Activated CD4-positive, alpha-beta T cell treated with anti-CD3 and anti-CD28 coated beads, Interleukin-2, amount 50 U/mL, for 48 hours (primary cell): ENCODE results near the gene OR6S1.

ENCODE experiments used
- DNase-seq, 2 experiments: peaks; one replicate each; pipeline ENCODE4 v3.0.0-alpha.2; 2020

Gene OR6S1, protein sequence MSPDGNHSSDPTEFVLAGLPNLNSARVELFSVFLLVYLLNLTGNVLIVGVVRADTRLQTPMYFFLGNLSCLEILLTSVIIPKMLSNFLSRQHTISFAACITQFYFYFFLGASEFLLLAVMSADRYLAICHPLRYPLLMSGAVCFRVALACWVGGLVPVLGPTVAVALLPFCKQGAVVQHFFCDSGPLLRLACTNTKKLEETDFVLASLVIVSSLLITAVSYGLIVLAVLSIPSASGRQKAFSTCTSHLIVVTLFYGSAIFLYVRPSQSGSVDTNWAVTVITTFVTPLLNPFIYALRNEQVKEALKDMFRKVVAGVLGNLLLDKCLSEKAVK

DNA sequence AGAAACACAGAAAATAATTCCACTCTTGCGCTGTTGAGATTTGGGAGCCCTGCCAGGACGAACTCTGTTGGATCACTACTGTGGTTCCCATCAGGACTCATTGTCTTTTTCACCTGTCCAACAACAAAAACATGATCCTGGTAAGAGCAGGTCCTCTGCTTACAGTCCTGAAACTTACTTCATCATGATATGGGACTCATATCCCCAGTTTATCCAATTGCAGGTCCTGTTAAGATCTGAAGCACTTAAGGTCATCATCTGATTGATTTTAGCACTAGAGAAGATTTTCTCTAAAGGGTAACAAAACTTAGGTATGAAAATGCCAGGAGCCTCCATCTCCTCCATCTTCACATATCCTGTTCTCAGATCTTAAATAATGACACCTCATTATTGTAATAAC is at the start of gene OR6S1:
Gene OR6S1, minus strand, starts transcription at position 101 of the 400 bp plus-strand sequence. Its CDS starts 0 bp downstream, at position 101.
- no peak for DNase-seq

DNA sequence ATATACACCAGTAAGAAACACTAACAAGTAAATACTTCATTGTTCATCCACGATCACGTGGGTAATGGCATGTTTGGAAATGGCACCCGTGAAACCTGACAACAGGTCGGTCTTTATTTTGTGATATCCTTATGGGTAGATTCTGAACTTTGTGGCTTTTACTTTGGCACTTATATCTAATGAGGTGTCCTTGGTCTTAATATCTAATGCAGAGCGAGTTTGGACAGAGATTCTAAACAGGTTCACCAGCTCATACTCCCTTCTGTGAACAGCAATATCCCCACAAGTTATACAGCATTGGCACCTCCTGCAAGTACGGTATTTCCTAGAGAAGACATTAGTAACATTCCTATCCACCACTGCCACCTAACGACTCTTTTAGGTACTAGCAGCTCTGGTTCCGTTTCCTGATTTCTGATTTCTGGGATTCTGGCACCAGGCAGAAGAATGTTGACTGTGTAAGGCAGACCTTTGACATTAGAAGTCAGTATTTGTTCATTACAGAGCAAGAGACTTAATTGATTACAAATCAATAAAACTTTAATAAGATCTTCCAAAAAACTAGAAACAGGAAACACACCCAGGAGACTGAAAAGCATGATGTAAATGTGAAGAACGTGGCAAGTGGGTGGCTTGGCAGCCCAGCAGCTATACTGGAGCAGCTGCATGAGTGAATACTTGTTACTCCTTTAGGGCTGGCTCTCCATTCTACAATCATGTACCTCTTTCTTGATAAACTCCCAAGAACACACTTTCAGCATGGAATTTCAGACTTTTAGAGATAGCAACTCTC is 49.6 kb upstream of the OR6S1 start:
- DNase-seq = peak; percentile 17 to 35

DNA sequence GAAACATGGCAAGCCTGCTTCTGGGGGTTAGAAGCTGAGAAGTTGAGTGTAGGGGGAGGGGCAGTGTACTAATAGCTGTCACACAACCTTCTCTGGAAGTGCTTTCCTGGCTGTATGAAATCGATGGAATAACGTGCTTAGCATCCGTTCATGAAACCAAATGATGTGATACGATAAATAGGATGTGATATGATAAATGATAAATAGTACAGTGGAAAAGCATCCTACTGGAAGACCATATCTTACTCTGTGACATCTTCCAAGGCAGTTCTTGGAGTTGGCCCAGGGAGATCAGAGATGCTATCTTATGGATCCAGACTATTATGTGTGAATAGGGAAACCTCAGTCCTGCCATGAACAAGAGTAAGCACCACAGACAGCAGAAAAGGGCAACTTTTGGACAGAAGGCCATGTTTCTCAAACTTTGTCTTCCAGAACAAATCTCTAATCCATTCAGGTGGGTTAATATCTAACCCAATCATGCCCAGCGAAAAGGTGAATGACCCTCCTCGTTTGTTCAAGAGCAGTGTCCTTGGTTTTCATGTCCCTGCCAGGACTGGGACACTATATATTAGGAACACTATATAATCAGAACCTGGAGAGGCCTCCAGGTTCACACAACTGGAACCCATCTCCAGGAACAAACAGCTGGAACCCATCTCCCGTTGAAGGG is 46.8 kb upstream of the OR6S1 start, which contains the start of gene ANG:
Gene ANG, plus strand, starts transcription at position 598 of the 673 bp plus-strand sequence. CDS start 4,801 bp downstream, outside the sequence.
- DNase-seq = no peak

DNA sequence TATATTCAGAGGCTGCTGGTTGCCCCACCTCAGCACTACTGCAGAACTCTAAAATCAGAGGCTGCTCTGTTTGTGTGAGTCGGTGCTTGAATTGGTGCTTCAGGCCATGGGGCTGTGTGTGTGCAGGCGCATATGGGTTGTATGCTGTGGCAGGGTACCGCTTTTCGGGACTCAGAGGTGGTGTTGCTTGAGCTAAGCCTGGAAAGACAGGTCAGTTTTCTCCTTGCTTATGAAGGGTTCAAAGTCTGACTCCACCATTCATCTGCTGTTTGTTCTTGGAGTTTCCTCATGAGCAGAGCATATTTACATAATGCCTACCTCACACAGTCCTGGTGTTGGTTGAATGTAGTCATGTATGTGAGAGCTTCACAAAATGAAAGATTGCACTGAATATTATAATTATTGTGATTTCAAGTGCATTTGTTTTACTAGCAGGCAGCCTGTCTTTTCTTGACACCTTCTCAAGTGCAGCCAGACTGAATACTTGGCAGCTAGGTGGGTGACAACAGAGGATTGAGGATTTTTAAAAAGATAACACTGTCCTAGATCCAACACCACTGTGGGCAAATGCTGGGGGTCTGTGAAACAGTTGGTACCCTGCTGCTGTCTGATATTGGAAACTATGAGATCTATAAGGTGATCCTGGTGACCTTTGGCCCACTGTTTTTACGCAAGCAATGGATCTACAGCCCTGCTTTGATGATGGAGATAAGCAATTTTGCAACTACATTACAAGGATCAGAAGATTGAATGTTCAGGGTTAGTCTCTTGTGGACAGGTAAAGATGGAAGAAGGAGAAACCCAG is 46.1 kb upstream of the OR6S1 start:
- DNase-seq = no peak

DNA sequence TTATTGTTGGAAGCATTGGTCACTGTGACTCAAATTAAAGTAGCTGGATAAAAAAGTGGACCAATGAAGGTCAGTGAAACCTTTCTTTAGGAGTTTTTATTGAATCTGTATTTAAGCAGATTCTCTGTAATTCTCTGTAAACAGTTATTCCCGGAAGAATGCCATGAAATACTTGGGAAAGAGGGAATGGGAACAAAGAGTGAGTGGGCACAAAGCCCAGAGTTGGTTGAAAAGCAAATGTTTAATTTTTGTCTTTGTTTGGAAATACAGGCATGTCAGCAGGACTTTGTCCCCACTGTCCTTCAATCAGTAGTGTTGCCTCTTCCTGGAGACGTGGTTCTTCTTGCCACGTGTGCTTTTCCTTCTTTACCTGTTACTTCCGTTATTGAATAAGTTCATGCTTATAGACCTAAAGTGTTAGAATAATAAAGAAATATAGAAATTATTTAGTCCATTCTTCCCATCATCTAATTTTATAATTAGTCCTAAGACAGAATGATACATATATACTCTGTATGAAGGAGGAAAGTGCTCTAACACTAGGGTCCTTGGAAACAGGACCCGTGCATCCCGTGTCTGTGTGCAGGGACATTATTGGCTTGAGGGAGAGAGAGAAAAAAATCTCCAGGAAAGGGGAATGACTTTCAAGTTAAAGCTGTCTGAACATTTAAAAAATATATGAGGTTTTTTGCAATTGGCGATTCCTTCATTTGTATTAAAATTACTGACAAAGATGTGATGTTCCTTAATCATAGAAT is 45.1 kb upstream of the OR6S1 start:
- no peak for DNase-seq

DNA sequence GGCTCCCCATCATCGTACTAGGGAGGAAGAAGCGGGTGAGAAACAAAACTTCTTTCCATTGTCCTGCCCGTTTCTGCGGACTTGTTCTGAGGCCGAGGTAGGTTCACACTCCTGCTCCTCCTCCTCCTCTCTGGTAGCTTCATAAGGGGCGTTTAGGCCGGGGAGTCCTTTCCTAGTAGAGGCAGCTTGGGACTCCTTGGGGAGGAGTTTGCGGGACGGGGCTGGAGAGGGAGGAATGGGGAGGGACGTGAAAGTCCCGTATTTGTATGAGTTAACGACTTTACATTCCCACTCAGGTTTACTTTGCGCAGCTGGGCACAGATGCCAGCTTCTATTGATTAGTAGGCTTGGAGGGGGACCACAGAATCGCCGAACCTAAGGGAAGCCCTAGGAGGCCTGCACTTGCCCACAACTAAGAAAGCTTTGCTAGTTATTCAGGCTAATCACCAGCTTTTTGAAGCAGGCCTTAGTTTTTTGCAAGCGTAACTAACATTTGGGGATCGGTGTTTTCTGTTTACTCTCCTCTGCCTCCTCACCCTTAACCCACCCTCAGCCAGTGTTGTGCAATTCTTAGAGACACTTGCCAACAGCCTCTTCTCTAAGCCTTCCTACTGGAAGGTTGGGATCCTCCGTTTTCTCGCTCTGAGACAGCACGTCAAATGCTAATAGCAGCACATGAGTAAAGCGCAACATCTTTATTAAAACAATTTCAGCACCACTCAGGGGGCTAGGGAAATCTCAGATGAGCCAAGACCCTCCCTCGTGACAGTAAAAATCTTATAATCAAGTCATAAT is 43.4 kb upstream of the OR6S1 start:
- DNase-seq = no peak

DNA sequence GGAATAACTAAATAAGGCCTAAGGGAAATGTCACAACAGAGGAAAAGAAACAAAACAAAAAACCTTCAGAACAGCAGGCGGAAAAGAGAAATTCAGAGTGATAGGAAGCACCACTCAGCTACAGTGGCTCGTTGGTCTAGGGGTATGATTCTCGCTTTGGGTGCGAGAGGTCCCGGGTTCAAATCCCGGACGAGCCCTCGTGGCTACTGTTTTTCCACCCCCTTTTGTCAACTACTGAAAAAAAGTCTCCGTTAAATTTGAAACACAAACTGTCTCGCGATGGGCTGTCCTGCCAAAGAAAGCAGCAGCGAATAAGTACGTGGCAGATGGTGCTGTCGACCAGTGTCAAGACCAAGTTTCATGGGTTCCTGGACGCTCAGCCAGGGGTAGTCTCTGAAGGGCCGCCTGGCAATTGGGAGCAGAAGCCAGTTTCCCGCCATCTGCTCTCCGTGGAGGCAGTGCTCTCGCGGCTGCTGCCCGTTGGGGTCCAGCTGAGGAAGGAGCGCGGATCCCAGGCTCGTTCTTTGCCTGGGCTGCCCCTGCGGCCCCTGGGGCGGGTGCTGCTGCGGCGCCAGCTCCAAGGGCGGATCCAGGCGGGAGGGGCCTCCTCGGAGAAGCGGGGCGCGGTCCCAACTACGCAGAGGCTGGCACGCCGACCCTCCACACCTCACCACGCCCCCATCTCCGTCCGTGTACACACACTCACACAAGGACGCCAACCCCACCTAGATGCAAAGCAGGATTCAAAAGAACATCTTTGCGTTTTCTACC is 42.6 kb upstream of the OR6S1 start, which contains the start of gene RNASE4:
Gene RNASE4, plus strand, starts transcription at position 670 of the 771 bp plus-strand sequence. CDS start 14,812 bp downstream, outside the sequence.
- peak; percentile 83 to 86 for DNase-seq

DNA sequence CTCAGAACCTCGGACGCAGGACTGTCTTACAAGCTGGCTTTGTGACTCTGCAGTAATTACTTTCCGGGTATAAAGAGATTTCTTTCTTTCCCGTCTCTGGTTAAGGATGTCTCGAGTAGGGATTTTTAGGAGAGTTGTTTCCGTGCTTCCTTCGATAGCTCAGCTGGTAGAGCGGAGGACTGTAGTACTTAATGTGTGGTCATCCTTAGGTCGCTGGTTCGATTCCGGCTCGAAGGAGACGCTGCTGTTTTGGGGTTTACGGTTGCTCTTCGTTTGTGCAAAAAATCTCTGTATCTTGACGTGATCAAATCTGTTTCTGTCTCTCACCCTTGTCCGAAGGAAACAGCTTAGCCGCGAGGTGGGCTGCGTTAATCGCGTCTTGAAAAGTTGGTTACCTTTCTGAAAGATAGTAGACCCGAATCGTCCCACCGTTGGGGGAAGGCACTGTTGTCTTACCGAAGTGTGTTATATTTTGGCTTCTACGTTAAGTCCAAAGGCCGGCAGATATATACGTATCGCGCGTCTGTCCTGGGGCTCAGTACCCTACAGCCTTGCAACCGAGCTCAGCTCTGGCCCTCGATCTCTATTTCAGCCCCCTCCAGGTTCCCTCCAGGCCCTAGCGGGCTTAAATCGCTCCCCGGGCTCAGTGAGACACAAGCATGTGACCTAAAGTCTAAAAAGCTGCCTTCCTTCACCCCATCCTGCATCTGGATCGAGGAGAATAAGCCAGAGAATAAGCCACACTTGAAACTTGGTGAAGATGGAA is 41.8 kb upstream of the OR6S1 start:
- peak; percentile 90 to 92 for DNase-seq

DNA sequence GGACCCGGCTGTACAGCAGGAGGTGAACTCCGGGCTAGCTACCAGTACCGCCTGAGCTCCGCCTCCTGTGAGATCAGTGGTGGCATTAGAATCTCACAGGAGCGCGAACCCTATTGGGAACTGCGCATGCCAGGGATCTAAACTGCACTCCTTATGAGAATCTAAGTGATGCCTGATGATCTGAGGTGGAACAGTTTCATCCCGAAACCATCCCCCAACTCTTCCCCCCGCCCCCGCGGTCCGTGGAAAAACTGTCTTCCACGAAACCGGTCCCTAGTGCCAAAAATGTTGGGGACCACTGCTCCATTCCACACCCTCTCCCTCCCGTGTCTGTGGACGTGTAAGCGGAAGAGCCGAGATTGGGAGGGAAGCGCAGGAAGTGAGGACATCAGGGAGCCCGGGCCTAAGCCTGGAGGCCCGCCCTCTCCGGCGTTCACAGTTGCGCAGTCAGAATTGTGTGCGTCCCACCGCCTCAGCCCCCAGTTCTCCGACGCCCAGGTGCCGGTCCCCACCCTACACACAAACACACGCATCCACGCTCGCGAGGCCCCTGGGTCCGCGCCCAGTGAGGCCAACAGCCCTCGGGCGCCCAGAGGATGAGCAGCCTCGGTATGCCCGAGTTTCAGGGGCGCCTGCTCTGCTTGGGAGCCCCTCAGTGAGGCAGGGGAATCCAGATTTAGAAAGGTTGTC is 41.1 kb upstream of the OR6S1 start:
- peak; percentile 77 to 85 for DNase-seq

DNA sequence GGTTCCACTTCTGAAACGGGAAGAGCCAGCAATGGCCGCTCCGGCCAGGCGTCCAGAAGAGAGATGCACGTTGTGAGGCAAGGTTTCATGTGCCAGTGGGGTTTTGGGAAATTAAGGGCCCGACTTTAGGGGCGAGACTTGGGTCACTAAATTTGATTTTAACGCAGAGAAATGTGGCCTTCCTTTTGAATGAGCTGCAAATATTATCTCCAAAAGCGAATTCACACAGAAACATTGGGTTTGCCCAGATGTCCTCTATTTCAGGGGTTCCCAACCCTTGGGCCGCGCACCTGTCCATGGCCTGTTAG is 40.6 kb upstream of the OR6S1 start:
- no peak for DNase-seq

DNA sequence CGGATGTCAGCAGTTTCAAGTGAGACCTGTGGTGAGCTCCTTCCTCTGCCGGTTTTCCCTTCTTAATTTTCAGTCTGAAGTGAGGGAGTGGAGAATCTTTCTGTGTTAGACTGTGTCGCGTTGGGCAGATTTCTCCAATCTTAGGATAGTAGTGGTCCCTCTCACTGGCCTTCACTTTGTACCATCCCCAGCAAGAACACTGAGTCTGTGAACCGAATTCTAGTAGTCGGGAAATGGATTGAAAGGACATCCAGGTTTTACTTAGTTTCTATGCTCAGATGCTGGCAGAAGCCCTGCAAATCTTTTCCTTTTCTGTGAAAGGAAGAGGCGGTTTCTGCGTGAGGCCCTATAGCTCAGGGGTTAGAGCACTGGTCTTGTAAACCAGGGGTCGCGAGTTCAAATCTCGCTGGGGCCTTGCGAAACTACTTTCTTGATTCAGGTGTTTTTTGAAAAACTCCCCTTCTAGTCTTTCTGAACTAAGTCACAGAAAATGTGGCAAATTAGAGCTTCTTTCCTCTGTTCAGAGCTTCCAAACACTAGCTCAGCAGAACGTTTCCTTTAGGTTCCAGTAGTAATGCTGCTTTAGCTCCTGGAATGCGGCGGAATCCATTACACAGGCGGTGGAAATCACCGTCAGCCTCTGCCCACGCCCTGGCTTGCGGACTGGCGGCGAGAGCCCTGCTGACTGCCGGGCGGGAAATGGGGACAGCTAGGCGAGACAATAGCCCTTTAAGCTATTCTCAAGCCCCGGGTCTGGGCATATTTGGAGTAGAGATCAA is 40.0 kb upstream of the OR6S1 start:
- peak; percentile 89 to 92 for DNase-seq

DNA sequence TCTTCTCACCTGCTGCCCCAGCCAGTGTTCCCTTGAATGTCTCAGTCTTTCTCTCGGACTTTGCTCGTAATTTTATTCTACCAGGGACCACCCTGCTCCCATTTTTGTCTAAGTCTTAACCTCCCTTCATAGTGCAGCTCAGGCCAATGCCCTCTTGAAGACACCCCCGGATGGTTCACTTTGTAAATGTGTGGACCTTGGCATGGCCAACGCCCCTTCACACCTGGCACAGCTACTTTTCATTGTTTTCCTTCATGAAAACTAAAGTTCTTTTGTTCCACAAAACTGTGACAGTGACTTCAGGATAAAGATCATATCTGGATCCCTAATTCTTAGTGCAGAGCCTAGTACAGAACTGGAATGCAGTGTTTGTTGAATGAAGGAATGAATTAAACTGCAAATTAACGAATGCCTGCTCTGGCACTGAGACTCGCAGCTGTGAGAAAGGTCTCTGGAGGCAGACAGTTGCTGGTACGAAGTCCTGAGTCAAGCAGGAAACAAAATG is 39.4 kb upstream of the OR6S1 start:
- DNase-seq = no peak

DNA sequence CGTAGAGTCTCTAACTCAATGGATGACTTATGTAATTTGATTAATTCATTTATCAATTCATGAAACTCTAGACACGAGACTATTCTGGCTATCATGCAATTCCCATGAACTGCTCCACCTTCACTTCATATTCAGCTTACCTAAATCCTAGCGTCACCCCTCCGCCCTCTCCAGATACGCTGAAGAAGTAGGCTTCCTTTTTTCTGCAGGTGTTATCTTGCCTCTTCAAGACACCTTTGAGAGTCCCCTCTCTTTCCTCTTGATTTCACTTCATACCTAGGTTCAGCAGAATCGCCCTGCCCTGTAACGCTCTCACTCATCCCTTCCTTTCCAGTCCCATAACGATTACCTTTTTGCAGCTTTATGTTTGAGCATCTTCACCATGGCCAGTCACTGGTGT is 38.9 kb upstream of the OR6S1 start:
- DNase-seq = no peak

DNA sequence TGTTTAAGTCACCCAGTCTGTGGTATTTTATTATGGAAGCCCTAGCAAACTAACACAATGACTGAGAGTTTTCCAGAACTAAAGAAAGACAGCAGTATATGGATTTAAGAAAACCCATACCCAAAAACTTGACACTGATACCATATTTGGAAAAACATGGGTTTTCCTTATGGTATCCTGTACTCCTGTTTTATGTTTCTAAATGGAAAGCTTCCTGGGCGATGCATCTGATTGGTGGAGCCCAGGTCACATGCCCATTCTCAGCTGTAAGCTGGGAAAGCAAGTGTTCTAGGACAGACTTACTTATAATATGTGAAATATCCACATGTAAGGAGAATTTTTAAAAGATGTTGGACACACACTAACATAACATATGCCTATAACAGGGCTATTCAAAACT is 38.4 kb upstream of the OR6S1 start:
- no peak for DNase-seq

DNA sequence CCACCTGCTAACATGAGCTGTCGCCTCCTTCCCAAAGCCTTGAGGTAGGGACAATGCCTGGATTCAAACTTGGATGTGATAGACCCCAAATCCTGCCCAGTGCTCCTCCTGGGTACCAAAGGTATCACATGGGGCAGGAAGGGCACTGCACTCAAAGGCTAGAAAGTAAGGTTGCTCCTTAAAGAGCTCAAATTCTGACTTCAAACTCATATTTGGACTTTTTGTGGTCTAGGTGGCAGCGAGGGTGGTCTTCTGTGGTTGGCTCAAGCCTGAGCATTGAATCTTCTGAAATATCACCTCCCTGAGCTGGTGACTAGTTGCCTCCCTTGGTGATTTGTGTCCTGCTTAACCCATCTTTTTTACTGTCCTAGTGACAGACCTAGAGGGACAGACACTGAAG is 34.6 kb upstream of the OR6S1 start:
- DNase-seq = no peak

DNA sequence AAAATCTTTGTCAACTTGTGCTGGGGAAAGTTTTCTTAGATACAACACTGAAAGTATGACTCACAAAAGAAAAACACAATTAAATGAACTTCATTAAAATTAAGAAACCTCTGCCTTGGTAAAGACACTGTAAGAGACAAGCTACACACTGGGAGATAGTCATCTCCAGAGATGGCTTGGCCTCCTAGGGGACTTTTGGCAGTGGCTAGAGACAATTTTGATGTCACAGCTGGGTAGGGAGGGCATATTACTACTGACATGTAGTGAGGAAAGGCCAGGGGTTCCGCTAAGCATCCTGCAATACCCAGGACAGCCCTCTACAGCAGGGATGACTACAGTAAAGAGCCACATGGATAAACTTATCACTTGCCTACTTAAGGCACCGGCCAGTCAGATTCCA is 34.2 kb upstream of the OR6S1 start:
- no peak for DNase-seq

DNA sequence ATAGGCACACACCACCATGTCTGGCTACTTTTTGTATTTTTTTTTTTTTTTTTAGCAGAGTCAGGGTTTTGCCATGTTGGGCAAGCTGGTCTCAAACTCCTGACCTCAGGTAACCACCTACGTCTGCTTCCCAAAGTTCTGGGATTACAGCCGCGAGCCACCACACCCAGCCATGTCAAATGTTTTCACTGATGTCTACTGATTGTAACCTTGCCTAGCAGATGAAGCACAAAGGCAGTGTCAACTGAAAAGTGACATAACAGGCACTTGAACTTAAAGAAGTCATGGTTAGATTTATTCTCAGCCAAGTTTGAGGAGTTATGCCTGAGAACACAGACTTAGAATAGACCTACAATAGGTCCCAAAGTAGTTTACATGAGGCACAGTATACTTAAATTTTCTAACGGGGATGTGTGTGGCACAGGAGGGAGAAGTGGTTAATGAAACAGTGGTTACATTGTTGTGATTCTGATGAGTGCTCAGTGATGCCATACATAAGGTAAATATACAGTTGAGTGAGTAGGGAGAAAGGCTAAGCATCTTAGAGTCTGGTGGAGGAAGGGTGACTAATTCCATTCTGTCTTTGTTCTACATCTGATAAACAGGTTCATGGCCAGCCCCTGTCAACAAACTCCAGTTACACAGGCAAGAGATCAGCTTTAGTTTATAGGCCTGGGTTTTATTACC is 30.2 kb upstream of the OR6S1 start:
- no peak for DNase-seq
